Heart left ventricle (tissue), 13 donors: ENCODE measurements around the gene MTX3.

Experiments used
- POLR2A ChIP-seq, 2 donors: fragments of 450-650 bp; IDR thresholded peaks; one replicate each; pipeline ENCODE4 v1.6.1; 2017; ENCODE audit warnings: antibody characterized with exemption in 2 of 2, mild to moderate bottlenecking in 2 of 2, moderate library complexity in 2 of 2
- TF ChIP-seq, protein P1 (sequence below), 12 donors: fragments of 200-600 bp; sonication (generic) in 4 of 12; IDR thresholded peaks; one replicate each; pipeline versions ENCODE4 v1.5.0 to v1.8.0; 2018 to 2022; ENCODE audit warnings: antibody characterized with exemption in 12 of 12, mild to moderate bottlenecking in 5 of 12
- donor health status: ischemic (EF 13 %, LVEDD 7.1; RV severe dilation, severe dysfunction).
- donor health status: DM: no; HTN: yes; CAD: no.
- donor health status: DM: no; HTN: no; CAD: no.
- donor health status: ischemic (EF 25% LVEDD 6.9; RV normal size, moderate dysfunction).
- donor health status: ischemic (EF 25% LVEDD 5.7; RV mildly dilated, moderate dysfunction).
- donor health status: ischemic (EF 35%, LVEDD 5.7; RV mildly dilated, moderate dysfunction).
- donor health status: nonischemic (EF 11% LVEDD 7.7; RV severe dilation, severe dysfunction).
- donor health status: DM: yes; HTN: yes; CAD: no.
- donor health status: PGD.
- donor health status: ischemic (EF 29% LVEDD 5.4; RV normal size, mild dysfunction).
- donor health status: nonischemic (EF 23%, LVEDD 6.1; RV moderate dilation, normal function).

DNA sequence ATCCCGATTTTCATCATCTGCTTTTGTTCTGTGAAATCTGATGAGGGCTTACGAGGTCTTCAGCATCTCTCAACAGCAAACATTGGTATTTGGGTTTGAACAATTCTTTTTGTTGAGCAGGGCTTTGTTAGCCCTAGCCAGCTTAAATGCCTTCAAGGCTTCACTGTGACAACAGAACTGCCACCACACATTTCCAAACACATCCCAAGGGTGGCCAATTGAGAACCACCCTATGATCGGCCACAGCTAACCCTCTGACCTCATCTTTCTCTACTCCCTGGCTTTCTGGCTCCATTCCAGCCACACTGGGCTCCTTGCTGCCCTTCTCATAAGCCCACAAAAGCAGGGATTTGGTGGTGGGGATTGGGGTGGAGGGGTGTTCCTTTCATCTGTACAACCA is 17.6 kb downstream of the MTX3 start:
- TF ChIP-seq, protein P1, sequence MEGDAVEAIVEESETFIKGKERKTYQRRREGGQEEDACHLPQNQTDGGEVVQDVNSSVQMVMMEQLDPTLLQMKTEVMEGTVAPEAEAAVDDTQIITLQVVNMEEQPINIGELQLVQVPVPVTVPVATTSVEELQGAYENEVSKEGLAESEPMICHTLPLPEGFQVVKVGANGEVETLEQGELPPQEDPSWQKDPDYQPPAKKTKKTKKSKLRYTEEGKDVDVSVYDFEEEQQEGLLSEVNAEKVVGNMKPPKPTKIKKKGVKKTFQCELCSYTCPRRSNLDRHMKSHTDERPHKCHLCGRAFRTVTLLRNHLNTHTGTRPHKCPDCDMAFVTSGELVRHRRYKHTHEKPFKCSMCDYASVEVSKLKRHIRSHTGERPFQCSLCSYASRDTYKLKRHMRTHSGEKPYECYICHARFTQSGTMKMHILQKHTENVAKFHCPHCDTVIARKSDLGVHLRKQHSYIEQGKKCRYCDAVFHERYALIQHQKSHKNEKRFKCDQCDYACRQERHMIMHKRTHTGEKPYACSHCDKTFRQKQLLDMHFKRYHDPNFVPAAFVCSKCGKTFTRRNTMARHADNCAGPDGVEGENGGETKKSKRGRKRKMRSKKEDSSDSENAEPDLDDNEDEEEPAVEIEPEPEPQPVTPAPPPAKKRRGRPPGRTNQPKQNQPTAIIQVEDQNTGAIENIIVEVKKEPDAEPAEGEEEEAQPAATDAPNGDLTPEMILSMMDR (IDR thresholded peaks at IDR 0.05), result no peak
- no peak for TF ChIP-seq POLR2A (IDR thresholded peaks at IDR 0.05)
